GM21447 (cell line): Measurements from ENCODE around the gene KRT79.

Source experiments
- ATAC-seq: cut with Tn5 transposase; IDR thresholded peaks from one replicate; pipeline ENCODE4 v1.9.1; 2021; ENCODE audit not compliant: unreplicated experiment

Gene KRT79

GRCh38 chr12:52792185-52793029 is 41.7 kb downstream of the KRT79 start:
- no peak for ATAC-seq

- ATAC-seq = no peak
Measured at GRCh38 chr12:52791271-52792184, 42.6 kb downstream of the KRT79 start.

GRCh38 chr12:52790427-52791270 is 43.5 kb downstream of the KRT79 start:
- no peak for ATAC-seq

- no peak for ATAC-seq
Measured at GRCh38 chr12:52789637-52790426, 44.3 kb downstream of the KRT79 start.

GRCh38 chr12:52788876-52789636 is 45.1 kb downstream of the KRT79 start:
- ATAC-seq = no peak

GRCh38 chr12:52788192-52788875 is 45.8 kb downstream of the KRT79 start:
- ATAC-seq = no peak

- ATAC-seq = no peak
Measured at GRCh38 chr12:52787324-52788191, 46.6 kb downstream of the KRT79 start.

- no peak for ATAC-seq
Measured at GRCh38 chr12:52784909-52785308, 49.2 kb downstream of the KRT79 start.

GRCh38 chr12:52783563-52784316 is 50.4 kb downstream of the KRT79 start:
- ATAC-seq = no peak

- no peak for ATAC-seq
Measured at GRCh38 chr12:52782502-52782901, 51.6 kb downstream of the KRT79 start.

- no peak for ATAC-seq
Measured at GRCh38 chr12:52781399-52782082, 52.6 kb downstream of the KRT79 start.

- ATAC-seq = no peak
Measured at GRCh38 chr12:52779914-52780313, 54.2 kb downstream of the KRT79 start.

GRCh38 chr12:52778833-52779232 is 55.3 kb downstream of the KRT79 start:
- ATAC-seq = no peak

GRCh38 chr12:52777566-52777965 is 56.5 kb downstream of the KRT79 start:
- no peak for ATAC-seq

- ATAC-seq = no peak
Measured at GRCh38 chr12:52776913-52777395, 57.2 kb downstream of the KRT79 start, which contains the start of gene KRT76. TSS of gene KRT76 (minus strand) at chr12:52777345. CDS start at chr12:52777291, 54 bp downstream.

- ATAC-seq = no peak
Measured at GRCh38 chr12:52776435-52776834, 57.7 kb downstream of the KRT79 start.
